OCI-LY3 (cell line): ENCODE results near the gene ANKRD11.

Experiments
- EZH2phosphoT487 ChIP-seq: fragments of 200-600 bp; shearing (Covaris generic); IDR thresholded peaks from 2 replicates; pipeline ENCODE4 v1.6.1; 2018; ENCODE audit warnings: antibody characterized with exemption, mixed run types, low read depth
- TF ChIP-seq, protein P1 (sequence below): fragments of 200-600, 300-600 bp; sonication (generic); IDR thresholded peaks from 2 replicates; pipeline ENCODE4 v1.5.1; 2014; ENCODE audit warnings: antibody characterized with exemption, low read length, low read depth

GRCh38 chr16:89282523-89282922 lies 207.8 kb downstream of the ANKRD11 start:
- no peak for TF ChIP-seq EZH2phosphoT487
- TF ChIP-seq, protein P1, sequence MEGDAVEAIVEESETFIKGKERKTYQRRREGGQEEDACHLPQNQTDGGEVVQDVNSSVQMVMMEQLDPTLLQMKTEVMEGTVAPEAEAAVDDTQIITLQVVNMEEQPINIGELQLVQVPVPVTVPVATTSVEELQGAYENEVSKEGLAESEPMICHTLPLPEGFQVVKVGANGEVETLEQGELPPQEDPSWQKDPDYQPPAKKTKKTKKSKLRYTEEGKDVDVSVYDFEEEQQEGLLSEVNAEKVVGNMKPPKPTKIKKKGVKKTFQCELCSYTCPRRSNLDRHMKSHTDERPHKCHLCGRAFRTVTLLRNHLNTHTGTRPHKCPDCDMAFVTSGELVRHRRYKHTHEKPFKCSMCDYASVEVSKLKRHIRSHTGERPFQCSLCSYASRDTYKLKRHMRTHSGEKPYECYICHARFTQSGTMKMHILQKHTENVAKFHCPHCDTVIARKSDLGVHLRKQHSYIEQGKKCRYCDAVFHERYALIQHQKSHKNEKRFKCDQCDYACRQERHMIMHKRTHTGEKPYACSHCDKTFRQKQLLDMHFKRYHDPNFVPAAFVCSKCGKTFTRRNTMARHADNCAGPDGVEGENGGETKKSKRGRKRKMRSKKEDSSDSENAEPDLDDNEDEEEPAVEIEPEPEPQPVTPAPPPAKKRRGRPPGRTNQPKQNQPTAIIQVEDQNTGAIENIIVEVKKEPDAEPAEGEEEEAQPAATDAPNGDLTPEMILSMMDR = no peak
